ENCODE measurements around the gene ADSS1. TPM values are rescaled to one million over a fixed set of nuclear protein-coding genes. Genes with fewer than 3 reads are reported as not detected.

ADSS1 gene
- total RNA-seq, 2 donors from 2014 or later: 86.2 to 102 TPM

DNA sequence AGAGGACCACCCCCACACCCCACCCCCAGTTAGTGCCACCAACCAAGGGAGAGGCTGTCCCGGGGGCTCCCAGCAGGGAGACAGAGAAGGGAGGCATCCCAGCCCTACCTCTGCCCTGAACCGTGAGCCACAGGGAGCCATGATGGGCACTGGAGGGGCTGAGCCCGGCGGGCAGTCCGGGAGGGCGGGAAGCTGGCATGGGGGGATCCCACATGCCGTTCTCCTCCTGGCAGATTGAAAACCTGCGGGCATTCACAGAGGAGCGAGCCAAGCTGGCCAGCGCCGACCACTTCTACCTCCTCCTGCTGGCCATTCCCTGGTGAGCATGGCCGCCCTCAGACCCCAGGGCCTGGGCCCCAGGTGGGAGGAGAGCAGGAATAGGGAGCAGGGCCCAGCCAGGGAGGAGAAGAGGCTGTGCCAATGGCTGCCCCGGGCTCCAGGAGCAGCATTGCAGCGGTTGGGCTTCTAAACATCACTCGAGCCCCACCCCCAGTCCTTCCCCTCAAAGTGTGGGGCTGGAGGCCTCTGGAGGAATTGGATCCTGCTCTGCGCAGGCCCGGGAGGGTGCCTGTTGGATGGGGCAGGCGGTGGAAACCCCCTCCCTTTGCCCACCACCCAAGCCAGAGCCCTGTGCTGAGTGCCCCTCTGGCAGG is 14.5 kb upstream of the ADSS1 start:
- intact Hi-C loops (cut with DNase I): loop anchor here (5.0 kb wide), 2 partner anchors 42 to 57 kb away; no protein-coding TSS in a partner anchor
- DNase-seq: no peak
- peak in 1 of 2 donors; percentile 53 for ATAC-seq

- no peak for ATAC-seq
- intact Hi-C loops (cut with DNase I): no loop called here
- no peak for DNase-seq
These were observed 13.8 kb upstream of the ADSS1 start for GRCh38 chr14:104710071-104710735.

DNA sequence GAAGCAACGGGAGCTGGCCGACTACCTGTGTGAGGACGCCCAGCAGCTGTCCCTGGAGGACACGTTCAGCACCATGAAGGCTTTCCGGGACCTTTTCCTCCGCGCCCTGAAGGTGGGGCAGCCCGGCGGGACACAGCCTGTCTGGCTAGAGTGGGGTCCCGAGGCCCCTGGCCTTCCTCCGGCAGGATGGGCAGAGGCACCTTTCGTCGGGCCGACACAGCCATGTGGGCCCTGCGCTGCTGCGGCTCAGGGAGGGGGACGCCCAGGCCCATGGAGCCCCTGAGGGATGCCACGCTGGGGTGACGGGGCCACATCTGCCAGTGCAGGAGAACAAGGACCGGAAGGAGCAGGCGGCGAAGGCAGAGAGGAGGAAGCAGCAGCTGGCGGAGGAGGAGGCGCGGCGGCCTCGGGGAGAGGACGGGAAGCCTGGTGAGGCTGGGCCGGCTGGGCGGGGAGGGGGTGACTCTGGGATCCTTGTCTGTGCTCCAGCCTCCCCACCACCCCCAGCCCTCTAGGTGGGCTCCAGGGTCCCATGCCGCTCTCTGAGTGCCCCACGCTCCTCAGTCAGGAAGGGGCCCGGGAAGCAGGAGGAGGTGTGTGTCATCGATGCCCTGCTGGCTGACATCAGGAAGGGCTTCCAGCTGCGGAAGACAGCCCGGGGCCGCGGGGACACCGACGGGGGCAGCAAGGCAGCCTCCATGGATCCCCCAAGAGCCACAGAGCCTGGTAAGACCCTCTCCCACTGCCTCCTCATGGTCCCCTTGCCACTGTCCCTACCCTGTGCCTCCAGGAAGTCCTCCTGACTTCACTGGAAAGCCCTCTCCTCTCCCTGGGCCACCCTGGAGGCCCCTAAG is 10.9 kb upstream of the ADSS1 start:
- intact Hi-C loops (cut with DNase I): no loop called here
- no peak for DNase-seq
- ATAC-seq: no peak

DNA sequence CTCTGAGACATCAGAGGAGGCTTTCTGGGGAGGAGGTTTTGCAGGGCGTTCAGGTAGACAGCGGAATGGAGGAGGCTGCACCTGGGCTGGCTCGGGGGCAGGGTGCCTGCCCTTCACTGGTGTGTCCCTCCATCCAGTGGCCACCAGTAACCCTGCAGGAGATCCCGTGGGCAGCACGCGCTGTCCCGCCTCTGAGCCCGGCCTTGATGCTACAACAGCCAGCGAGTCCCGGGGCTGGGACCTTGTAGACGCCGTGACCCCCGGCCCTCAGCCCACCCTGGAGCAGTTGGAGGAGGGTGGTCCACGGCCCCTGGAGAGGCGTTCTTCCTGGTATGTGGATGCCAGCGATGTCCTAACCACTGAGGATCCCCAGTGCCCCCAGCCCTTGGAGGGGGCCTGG is 10.0 kb upstream of the ADSS1 start:
- DNase-seq (no peak), ATAC-seq (no peak)
- intact Hi-C loops (cut with DNase I): no loop called here

DNA sequence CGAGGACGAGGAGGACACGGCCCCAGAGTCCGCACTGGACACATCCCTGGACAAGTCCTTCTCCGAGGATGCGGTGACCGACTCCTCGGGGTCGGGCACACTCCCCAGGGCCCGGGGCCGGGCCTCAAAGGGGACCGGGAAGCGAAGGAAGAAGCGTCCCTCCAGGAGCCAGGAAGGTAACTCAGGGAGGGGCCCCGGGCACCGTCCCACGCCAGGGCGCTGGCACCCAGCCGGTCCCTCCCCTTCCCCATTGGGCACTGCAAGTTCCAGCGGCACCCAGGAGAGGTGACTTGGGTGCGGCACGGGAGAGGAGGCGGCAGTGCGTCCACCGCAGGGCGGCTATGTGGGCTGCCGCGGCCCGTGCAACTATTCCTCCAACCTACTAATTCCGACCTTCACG is 9.3 kb upstream of the ADSS1 start:
- DNase-seq (no peak), ATAC-seq (no peak)
- intact Hi-C loops (cut with DNase I): no loop called here

DNA sequence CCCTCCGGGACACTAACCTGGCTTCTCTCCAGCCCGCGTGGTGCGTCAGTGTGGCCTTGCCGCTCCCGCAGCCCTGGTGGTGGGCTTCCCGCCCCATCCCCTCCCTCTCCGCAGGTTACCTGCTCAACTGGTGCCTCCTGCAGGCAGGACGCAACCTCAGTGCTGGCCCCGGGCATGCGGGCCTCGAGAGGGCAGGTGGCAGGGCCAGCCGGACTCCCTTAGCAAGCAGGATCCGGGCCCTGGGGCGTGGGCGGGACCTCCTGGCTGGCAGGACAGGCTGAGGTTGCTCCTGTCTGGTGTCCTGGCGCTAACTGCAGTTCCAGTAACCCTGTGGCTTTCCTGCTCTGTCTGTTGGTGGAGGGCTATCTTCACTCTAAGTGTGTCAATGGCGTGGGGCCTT is 8.6 kb upstream of the ADSS1 start:
- intact Hi-C loops (cut with DNase I): no loop called here
- no peak for ATAC-seq
- no peak for DNase-seq

DNA sequence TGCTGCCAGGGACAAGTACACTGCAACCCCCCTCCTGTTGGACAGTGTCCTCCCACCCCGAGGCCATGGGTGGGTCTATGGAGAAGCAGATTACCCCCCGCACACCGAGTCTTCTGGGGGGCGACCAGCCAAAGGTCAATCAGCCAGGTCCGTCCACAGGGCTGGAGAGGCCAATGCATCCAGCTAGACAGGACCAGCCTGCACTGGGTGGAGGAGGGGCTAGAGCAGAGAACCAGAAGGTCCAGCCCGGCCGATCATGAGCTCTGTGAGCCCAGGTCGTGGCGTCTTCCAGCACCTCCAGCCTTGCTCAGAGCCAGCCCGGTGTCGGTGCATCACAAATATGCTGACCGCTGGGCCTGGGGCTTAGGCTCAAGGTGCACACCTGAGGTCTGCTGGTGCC is 8.2 kb upstream of the ADSS1 start:
- ATAC-seq (no peak), DNase-seq (no peak)
- intact Hi-C loops (cut with DNase I): no loop called here

GRCh38 chr14:104717137-104717536 is 6.9 kb upstream of the ADSS1 start:
- ATAC-seq: no peak
- intact Hi-C loops (cut with DNase I): no loop called here
- DNase-seq: no peak

DNA sequence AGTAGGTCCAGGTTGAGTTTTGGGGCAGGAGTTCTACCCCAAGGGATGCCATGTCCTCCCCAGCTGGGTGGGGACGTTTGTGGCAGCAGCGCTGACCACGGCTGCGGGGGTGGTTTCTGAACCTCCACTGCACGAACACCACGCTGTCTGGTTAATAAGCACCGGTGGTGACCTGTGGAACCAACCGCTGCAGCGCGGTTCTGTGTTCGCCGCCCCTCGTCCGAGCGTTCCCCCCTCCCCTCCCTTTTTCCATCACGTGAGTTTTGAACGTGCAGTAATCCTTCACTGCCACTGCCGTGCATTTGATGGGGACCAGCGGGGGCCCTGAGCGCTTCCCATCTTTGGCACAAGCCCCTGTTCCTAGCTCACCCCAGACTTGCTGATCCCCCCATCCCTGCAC is 6.4 kb upstream of the ADSS1 start:
- DNase-seq (no peak), ATAC-seq (no peak)
- intact Hi-C loops (cut with DNase I): no loop called here

DNA sequence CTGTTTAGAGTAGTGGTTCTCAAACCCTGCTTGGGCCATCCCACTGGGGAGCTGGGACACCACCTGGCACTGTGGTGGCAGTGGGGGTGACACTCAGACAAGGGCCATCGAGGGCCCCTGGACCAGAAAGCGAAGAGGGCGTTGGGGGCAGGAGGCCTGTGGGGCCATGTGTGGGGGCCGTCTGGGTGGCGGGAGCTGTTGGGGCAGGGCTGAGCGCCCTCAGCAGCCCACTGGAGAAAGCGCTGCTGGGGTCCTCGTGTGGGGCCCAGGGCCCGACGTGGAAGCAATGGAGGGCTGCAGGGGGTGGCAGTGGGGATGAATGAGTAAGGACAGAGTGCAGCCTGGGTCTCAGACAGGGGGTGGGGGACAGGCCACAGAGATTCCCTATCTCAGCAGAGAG is 5.9 kb upstream of the ADSS1 start:
- intact Hi-C loops (cut with DNase I): no loop called here
- ATAC-seq (no peak), DNase-seq (no peak)

DNA sequence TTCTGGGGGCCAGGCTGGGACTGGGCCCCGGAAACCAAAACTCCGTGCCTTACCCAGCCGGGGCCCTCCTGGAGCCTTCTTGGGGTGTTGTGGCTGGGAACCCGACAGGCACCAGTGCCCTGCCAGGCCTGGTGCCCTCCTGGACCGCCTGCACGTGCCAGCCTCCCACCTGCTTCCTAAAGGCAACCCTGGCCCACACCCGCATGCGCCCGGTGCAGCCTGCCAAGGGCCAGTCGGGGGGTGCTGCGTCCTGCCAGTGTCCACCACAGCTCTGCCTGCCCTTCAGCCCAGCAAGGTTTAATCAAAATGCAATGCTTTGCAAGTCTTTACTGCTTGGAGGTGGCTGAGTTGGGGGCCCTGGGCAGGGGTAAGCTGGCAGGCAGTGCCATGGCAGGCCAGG is 5.2 kb upstream of the ADSS1 start:
- ATAC-seq: no peak
- intact Hi-C loops (cut with DNase I): no loop called here
- no peak for DNase-seq

GRCh38 chr14:104719343-104719742 is 4.7 kb upstream of the ADSS1 start:
- ATAC-seq: no peak
- DNase-seq: no peak
- intact Hi-C loops (cut with DNase I): no loop called here

DNA sequence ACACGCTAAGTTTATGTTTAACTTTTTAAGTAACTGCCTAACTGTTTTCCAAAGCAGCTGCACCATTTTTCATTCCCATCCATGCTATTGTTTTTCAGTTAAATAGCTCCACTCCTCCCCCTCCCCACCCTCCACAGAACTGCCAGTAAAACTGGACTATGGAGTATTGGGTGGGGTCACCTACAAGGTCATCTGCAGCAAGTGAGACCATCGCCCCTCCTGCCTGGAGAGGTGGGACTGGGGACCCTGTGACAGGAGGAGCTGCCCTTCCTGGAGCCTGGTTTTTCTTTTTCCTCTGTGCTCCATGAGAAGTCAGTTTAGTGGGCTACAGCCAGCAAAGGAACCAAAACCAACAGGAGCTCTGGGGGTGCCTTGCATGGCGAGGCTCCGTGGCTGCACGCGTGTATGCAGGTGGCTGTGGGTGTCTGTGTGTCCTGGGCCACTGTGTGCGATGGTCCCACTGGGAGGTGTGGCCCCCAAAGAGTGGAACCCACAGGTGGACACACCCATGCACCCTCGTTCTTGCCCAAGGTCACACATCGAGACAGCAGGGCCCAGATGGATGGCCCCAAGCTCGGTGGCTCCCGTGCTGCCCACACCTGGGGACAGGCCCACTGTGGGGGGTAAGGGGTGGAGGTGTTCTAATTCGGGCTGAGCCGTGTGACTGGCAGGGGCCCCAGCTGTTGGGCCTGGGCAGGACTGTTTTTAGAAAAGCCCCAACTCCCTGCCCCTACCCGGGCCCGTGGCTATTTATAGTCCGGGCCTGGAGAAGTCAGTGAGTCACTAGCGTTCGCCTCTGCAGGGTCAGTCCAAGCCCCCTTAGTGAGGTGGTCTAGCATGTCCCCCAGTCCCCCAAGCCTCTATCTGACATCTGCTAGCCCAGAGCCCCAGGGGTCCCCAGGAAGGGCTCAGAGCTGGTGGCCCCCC is 2.3 kb upstream of the ADSS1 start:
- DNase-seq (peak; percentile 73), ATAC-seq (peak; percentile 4 to 14)
- intact Hi-C loops (cut with DNase I): no loop called here

DNA sequence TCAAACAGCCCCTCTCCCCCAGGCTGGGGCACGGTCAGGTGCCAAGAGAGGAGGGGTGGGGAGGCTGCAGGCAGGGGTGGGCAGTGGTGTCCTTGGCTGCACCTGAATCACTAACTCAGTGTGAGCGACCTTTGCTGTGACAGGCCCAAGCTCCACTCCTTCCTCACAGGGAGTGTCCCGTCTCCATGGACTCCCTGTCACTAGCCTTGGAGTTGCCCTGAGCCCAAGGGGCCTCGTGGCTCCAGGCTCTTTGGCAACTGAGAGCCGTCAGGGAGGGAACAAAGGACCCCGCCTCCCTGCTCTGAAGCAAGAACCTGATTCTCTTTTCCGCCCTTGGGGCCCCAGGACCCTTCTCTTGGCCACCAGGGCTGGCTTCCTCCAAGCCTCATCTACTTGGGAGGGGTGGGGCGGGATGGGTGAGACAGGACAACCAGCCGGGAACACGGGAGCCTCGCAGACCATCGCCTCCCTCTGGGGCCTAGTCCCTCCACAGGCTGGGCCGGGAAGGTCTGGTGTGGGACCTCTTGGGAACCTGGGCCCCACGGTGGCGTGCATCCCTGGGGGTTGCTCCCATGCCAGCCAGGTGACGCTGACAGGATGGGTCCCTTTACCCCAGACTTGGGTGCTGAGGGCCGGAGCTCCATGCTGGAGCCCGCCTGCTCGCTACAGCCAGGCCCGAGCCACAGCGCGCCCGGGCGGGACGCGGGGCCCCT is 935 bp upstream of the ADSS1 start:
- ATAC-seq (no peak), DNase-seq (no peak)
- intact Hi-C loops (cut with DNase I): no loop called here

GRCh38 chr14:104724407-104724980 is 465 bp downstream of the ADSS1 start:
- intact Hi-C loops (cut with DNase I): no loop called here
- DNase-seq (peak; percentile 78), ATAC-seq (peak; percentile 17 to 39)

DNA sequence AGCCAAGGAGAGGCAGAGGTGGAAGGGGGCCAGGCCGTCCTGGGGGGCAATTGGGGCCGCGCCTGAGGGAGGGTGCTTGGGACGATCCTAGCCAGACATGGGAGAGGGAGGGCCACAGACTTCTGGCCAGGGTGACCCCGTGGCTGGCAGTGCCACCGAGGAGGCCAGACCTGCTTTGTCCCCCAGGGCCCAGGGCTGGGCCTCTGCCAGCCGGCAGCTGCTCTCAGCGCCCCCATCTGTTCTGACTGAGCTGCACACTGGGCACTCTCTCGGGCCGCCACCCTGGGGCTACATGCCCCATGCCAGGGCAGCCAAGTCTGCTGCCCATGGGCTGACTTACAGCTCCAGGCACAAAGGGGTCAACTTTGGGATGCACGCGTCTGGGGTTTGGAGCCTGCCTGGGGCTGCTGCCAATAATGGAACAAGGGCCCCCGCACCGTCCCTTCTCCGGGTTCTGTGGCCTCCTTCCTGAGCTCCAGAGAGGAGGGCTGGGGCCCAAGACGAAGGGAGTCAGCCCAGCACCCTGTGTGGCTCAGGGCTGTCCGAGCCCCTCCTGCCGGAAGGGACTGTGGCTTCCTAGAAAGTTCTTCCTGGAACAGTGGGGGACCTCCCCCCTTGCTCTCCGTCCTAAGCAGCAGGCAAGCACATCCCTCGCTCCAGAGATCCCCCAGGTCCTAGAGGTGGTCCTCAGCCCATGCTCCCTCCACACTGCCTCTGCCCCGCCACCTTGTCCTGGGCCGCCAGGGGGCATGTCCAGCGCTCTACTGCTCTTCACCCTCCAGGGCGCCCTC is 1.1 kb downstream of the ADSS1 start:
- peak; percentile 66 for DNase-seq
- intact Hi-C loops (cut with DNase I): no loop called here
- peak; percentile 32 to 35 for ATAC-seq

- ATAC-seq: peak in 1 of 2 donors; percentile 2
- intact Hi-C loops (cut with DNase I): no loop called here
- peak; percentile 45 for DNase-seq
These were observed 1.9 kb downstream of the ADSS1 start for GRCh38 chr14:104725772-104726548.
